SU-DHL-6 (cell line): ENCODE data around the gene CHRM1.

Source experiments
- EZH2phosphoT487 ChIP-seq: fragments of 200-600 bp; sonication (generic), shearing (Covaris generic); conservative IDR thresholded peaks from 2 replicates; pipeline ENCODE4 v1.6.1; 2018; ENCODE audit warnings: mild to moderate bottlenecking, antibody characterized with exemption, low read length, moderate library complexity, mixed read lengths
- TF ChIP-seq, protein P1 (sequence below): fragments of 200-600 bp; sonication (generic); IDR thresholded peaks from one replicate; pipeline ENCODE4 v1.5.1; 2017; ENCODE audit warnings: antibody characterized with exemption, mild to moderate bottlenecking, low read length, moderate library complexity; ENCODE audit not compliant: insufficient read depth, poor library complexity, severe bottlenecking

DNA sequence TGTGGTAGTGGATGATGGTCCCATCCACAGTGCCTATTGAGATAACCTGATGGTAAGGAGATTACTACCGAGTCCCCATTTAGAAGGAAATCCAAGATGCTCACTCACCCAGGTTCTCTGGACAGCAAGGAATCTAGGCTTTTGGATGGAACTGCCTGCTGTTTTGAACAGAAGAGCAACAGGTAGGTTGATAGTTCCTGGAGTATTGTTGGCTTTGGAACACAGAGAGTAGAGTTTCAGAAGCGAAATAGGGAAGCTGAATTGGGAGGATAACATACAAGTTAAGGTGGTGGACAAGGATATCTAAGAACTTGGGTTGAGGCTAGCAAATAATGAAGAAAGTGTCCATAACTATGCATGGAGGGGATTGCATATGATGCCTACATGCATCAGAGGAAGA is 36.0 kb upstream of the CHRM1 start:
- TF ChIP-seq, protein P1, sequence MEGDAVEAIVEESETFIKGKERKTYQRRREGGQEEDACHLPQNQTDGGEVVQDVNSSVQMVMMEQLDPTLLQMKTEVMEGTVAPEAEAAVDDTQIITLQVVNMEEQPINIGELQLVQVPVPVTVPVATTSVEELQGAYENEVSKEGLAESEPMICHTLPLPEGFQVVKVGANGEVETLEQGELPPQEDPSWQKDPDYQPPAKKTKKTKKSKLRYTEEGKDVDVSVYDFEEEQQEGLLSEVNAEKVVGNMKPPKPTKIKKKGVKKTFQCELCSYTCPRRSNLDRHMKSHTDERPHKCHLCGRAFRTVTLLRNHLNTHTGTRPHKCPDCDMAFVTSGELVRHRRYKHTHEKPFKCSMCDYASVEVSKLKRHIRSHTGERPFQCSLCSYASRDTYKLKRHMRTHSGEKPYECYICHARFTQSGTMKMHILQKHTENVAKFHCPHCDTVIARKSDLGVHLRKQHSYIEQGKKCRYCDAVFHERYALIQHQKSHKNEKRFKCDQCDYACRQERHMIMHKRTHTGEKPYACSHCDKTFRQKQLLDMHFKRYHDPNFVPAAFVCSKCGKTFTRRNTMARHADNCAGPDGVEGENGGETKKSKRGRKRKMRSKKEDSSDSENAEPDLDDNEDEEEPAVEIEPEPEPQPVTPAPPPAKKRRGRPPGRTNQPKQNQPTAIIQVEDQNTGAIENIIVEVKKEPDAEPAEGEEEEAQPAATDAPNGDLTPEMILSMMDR = no peak
- no peak for TF ChIP-seq EZH2phosphoT487
